IMR-90 (cell line): ENCODE measurements around the gene AGAP4. TPM values are rescaled to one million over a fixed set of nuclear protein-coding genes. Genes with fewer than 3 reads are reported as not detected.
"Not testable (repeated sequence)": the region's sequence is repeated elsewhere in the genome, so short reads cannot be mapped to it uniquely, and the experiment has no call there.

Source experiments
- ATAC-seq: fragments of 200-7000 bp; cut with Tn5 transposase; 2 replicates; pipeline ENCODE4 v1.9.1; 2020; ENCODE audit warnings: low read depth, mild to moderate bottlenecking, moderate library complexity
- BruUV-seq: library from RNA; stranded (reverse); fragments of 400-500 nt; replicated peaks from 2 replicates; lab custom pipeline; 2021; lab: Mats Ljungman, UMichigan
- CTCF ChIA-PET: fragments of 300-600 bp; formaldehyde crosslinking; extraction: SDS; loops from one replicate; lab custom pipeline; 2021; ENCODE audit warnings: antibody characterized with exemption; lab: Yijun Ruan, JAX
- POLR2A ChIA-PET: fragments of 300-600 bp; sonication (Branson Sonifier 250); formaldehyde crosslinking; loops from one replicate; lab custom pipeline; 2022; ENCODE audit warnings: antibody characterized with exemption; ENCODE audit not compliant: unreplicated experiment; lab: Charles Lee
- DNase-seq: peaks from one replicate; pipeline ENCODE4 v3.0.0; 2013
- H2AFZ ChIP-seq: replicated peaks from 2 replicates; pipeline ENCODE3; 2013; ENCODE audit warnings: low read length, mild to moderate bottlenecking; ENCODE audit not compliant: poor library complexity
- H2AK5ac ChIP-seq: 2 replicates; pipeline ENCODE4 v1.6.1; 2013; ENCODE audit warnings: low read depth, low read length, inconsistent platforms
- H2AK9ac ChIP-seq: replicated peaks from 2 replicates; pipeline ENCODE3; 2013; ENCODE audit warnings: mild to moderate bottlenecking, low read depth, low read length, moderate library complexity; ENCODE audit not compliant: poor library complexity
- H2BK120ac ChIP-seq: 2 replicates; pipeline ENCODE4 v1.6.1; 2013; ENCODE audit warnings: low read depth, low read length, inconsistent platforms
- H2BK15ac ChIP-seq: 3 replicates; pipeline ENCODE4 v1.6.1; 2013; ENCODE audit warnings: low read depth, low read length, inconsistent platforms
- H2BK20ac ChIP-seq: 2 replicates; pipeline ENCODE4 v1.6.1; 2013; ENCODE audit warnings: low read depth, mild to moderate bottlenecking, inconsistent platforms, low read length, moderate library complexity
- H2BK5ac ChIP-seq: 2 replicates; pipeline ENCODE4 v1.6.1; 2013; ENCODE audit warnings: mild to moderate bottlenecking, low read depth, low read length, inconsistent platforms; ENCODE audit not compliant: poor library complexity, severe bottlenecking
- H3K14ac ChIP-seq: replicated peaks from 2 replicates; pipeline ENCODE4 v1.6.1; 2013; ENCODE audit warnings: low read depth, low read length, inconsistent platforms
- H3K18ac ChIP-seq: 2 replicates; pipeline ENCODE4 v1.6.1; 2013; ENCODE audit warnings: low read depth, low read length, control low read depth
- H3K23ac ChIP-seq: 2 replicates; pipeline ENCODE4 v1.6.1; 2013; ENCODE audit warnings: low read depth, low read length, inconsistent platforms
- H3K27ac ChIP-seq: 2 replicates; pipeline ENCODE4 v1.5.1; 2013; ENCODE audit warnings: mild to moderate bottlenecking, control low read depth, low read length; ENCODE audit not compliant: insufficient read depth
- H3K27me3 ChIP-seq: 2 replicates; pipeline ENCODE4 v1.6.1; 2013; ENCODE audit warnings: low read length; ENCODE audit not compliant: control insufficient read depth, insufficient read depth
- H3K36me3 ChIP-seq: 2 replicates; pipeline ENCODE4 v1.6.1; 2013; ENCODE audit warnings: low read length, mixed read lengths; ENCODE audit not compliant: control insufficient read depth, insufficient read depth
- H3K4ac ChIP-seq: 2 replicates; pipeline ENCODE4 v1.6.1; 2013; ENCODE audit warnings: low read depth, low read length, inconsistent platforms
- H3K4me1 ChIP-seq: 2 replicates; pipeline ENCODE4 v1.6.1; 2013; ENCODE audit warnings: low read length, mixed read lengths; ENCODE audit not compliant: control insufficient read depth, insufficient read depth
- H3K4me2 ChIP-seq: 2 replicates; pipeline ENCODE4 v1.6.1; 2013; ENCODE audit warnings: low read depth, mild to moderate bottlenecking, control low read depth, low read length, moderate library complexity
- H3K4me3 ChIP-seq: 2 replicates; pipeline ENCODE4 v1.5.1; 2013; ENCODE audit warnings: low read depth, mild to moderate bottlenecking, control low read depth, low read length, moderate library complexity; ENCODE audit not compliant: insufficient read depth
- H3K56ac ChIP-seq: 2 replicates; pipeline ENCODE4 v1.6.1; 2013; ENCODE audit warnings: low read length, inconsistent platforms; ENCODE audit not compliant: insufficient read depth; ENCODE audit errors: extremely low read depth
- H3K79me1 ChIP-seq, 2 experiments: 2 replicates each; pipeline ENCODE4 v1.6.1; 2013; ENCODE audit warnings: low read length in 2 of 2, inconsistent platforms in 1 of 2, low read depth in 1 of 2
- H3K9ac ChIP-seq: 2 replicates; pipeline ENCODE4 v1.6.1; 2013; ENCODE audit warnings: low read depth, low read length, control low read depth
- H3K9me1 ChIP-seq: 2 replicates; pipeline ENCODE4 v1.6.1; 2013; ENCODE audit warnings: low read length, inconsistent platforms; ENCODE audit not compliant: insufficient read depth
- H3K9me3 ChIP-seq: 2 replicates; pipeline ENCODE4 v1.6.1; 2013; ENCODE audit warnings: low read length; ENCODE audit not compliant: control insufficient read depth, insufficient read depth
- H4K20me1 ChIP-seq: 2 replicates; pipeline ENCODE4 v1.6.1; 2013; ENCODE audit warnings: low read length, inconsistent platforms; ENCODE audit not compliant: insufficient read depth
- H4K5ac ChIP-seq: 2 replicates; pipeline ENCODE4 v1.6.1; 2013; ENCODE audit warnings: mild to moderate bottlenecking, low read depth, low read length, control low read depth
- H4K8ac ChIP-seq, 2 experiments: 2 replicates each; pipeline ENCODE4 v1.6.1; 2013; ENCODE audit warnings: low read depth in 2 of 2, low read length in 2 of 2, control low read depth in 1 of 2, inconsistent platforms in 1 of 2
- H4K91ac ChIP-seq: 2 replicates; pipeline ENCODE4 v1.6.1; 2013; ENCODE audit warnings: low read depth, low read length, inconsistent platforms; ENCODE audit not compliant: insufficient read depth
- CTCF ChIP-seq: conservative IDR thresholded peaks from 2 replicates; pipeline ENCODE4 v1.5.1; 2012; ENCODE audit warnings: mild to moderate bottlenecking, low read depth, low read length, improper control_type of control experiment
- MAZ ChIP-seq: IDR thresholded peaks from 2 replicates; pipeline ENCODE4 v1.6.1; 2012; ENCODE audit warnings: low read depth, mild to moderate bottlenecking, low read length, improper control_type of control experiment, moderate library complexity, borderline replicate concordance
- RAD21 ChIP-seq: IDR thresholded peaks from 2 replicates; pipeline ENCODE4 v1.6.1; 2012; ENCODE audit warnings: low read length, improper control_type of control experiment
- WGBS, 2 experiments: methylation state at CpG; one replicate each; pipeline versions ENCODE4 v1.1.5 to v1.1.7; 2013; ENCODE audit warnings: missing lambda C conversion rate in 2 of 2; ENCODE audit not compliant: insufficient read length in 1 of 2; ENCODE audit errors: extremely low coverage in 2 of 2; 5-methylcytosine and 5-hydroxymethylcytosine counted together
- dilution Hi-C: fragments of 300-500 bp; cut with HindIII; formaldehyde crosslinking; loops from one replicate; pipeline ENCODE4 v1.14.3; 2018; ENCODE audit warnings: low sequenced_read_pairs; ENCODE audit not compliant: unreplicated experiment
- in situ Hi-C: fragments of 300-500 bp; cut with MboI; formaldehyde crosslinking; loops from 3 replicates; pipeline ENCODE4 v1.14.3; 2019; ENCODE audit warnings: low sequenced_read_pairs, inconsistent platforms, mixed read lengths
- intact Hi-C: fragments of 100-400 bp; cut with micrococcal nuclease; formaldehyde crosslinking; loops from 2 replicates; pipeline ENCODE4 v1.10.0; 2022
- polyA plus RNA-seq, 3 experiments: library from polyadenylated mRNA; depleted of rRNA; stranded (reverse); fragments of >200 nt; gene quantifications; 2 replicates each; pipeline ENCODE4 v1.2.3, GENCODE V29; 2012; ENCODE audit warnings: low replicate concordance in 1 of 3
- total RNA-seq: library from RNA; depleted of rRNA; stranded (reverse); fragments of >200 nt; gene quantifications from 2 replicates; pipeline ENCODE4 v1.2.3, GENCODE V29; 2012

The AGAP4 gene
- total and polyA plus RNA-seq, 2 of the 4 experiments (the other 2 are of a cell fraction) = 1.8 to 6.7 TPM

- no peak overlapping the region for H3K9ac ChIP-seq
- peak; percentile 6 for DNase-seq
- no peak overlapping the region for H4K8ac ChIP-seq
- no peak overlapping the region for H2AFZ ChIP-seq
- H2AK5ac ChIP-seq = no peak overlapping the region
- no peak overlapping the region for H3K4me3 ChIP-seq
- H3K27ac ChIP-seq = no peak overlapping the region
- H2BK15ac ChIP-seq = no peak overlapping the region
- H3K9me1 ChIP-seq = no peaks in the 10 kb centered on the region
- no peak overlapping the region for H3K23ac ChIP-seq
- H4K91ac ChIP-seq = no peak overlapping the region
- H2BK5ac ChIP-seq = no peak overlapping the region
- WGBS, 2 experiments = no CpG with 5 or more reads among the region's 4 CpGs
- in situ Hi-C loops = no loop called here
- H3K56ac ChIP-seq = no peak overlapping the region
- H3K14ac ChIP-seq = no peak overlapping the region
- intact Hi-C loops = loop anchor here (2.0 kb wide), 1 partner anchor 219 kb away; no protein-coding TSS in a partner anchor
- H2BK20ac ChIP-seq = no peak overlapping the region
- no peak overlapping the region for H2AK9ac ChIP-seq
- no peaks in the 10 kb centered on the region for H3K36me3 ChIP-seq
- dilution Hi-C loops = no loop called here
- no peak overlapping the region for H3K4ac ChIP-seq
- H3K9me3 ChIP-seq = no peaks in the 10 kb centered on the region
- no peaks in the 10 kb centered on the region for H3K4me1 ChIP-seq
- BruUV-seq = no TSS peak
- H4K5ac ChIP-seq = no peak overlapping the region
- H3K27me3 ChIP-seq = no peaks in the 10 kb centered on the region
- CTCF ChIA-PET = no interaction called here
- ATAC-seq = no peak; the same call in 1 of the 2 replicates
- POLR2A ChIA-PET = no interaction called here
- TF ChIP-seq CTCF (0 out of 2 replicates have a peak, but pooled peaks have one; percentile 23), MAZ (no peak), RAD21 (peak; percentile 34; the same call in 1 of the 2 replicates)
- H2BK120ac ChIP-seq = no peak overlapping the region
- no peaks in the 10 kb centered on the region for H4K20me1 ChIP-seq
- H3K79me1 ChIP-seq = no peaks in the 10 kb centered on the region
- H3K4me2 ChIP-seq = no peak overlapping the region
- no peak overlapping the region for H3K18ac ChIP-seq
Measured at GRCh38 chr10:45809837-45810236, 37.5 kb downstream of the AGAP4 start.

- WGBS, 2 experiments = no CpG with 5 or more reads among the region's 2 CpGs
- H3K23ac ChIP-seq, H3K36me3 ChIP-seq, POLR2A ChIA-PET, H4K8ac ChIP-seq, H2AK5ac ChIP-seq, H3K9me3 ChIP-seq, intact Hi-C loops, H3K9ac ChIP-seq, H3K9me1 ChIP-seq, dilution Hi-C loops, H3K79me1 ChIP-seq, in situ Hi-C loops, H3K4ac ChIP-seq, H3K4me2 ChIP-seq, H2BK5ac ChIP-seq, H3K4me1 ChIP-seq, H4K5ac ChIP-seq, H3K18ac ChIP-seq, H3K27ac ChIP-seq, H2BK15ac ChIP-seq, H2AK9ac ChIP-seq, H3K27me3 ChIP-seq, H2BK120ac ChIP-seq, H2BK20ac ChIP-seq, H3K4me3 ChIP-seq, H4K20me1 ChIP-seq, H3K56ac ChIP-seq, BruUV-seq, H4K91ac ChIP-seq, CTCF ChIA-PET, H3K14ac ChIP-seq, H2AFZ ChIP-seq: not testable (repeated sequence)
- DNase-seq = peak; percentile 37
- ATAC-seq = peak; percentile 77
Measured at GRCh38 chr10:45804996-45805395, 42.3 kb downstream of the AGAP4 start.
